HG03280 (cell line): Measurements from ENCODE around the gene CHRDL1.
"Not testable (repeated sequence)": the region's sequence is repeated elsewhere in the genome, so short reads cannot be mapped to it uniquely, and the experiment has no call there.

Source experiments
- ATAC-seq: cut with Tn5 transposase; IDR thresholded peaks from one replicate; pipeline ENCODE4 v1.9.1; 2021; ENCODE audit warnings: mild to moderate bottlenecking, moderate library complexity; ENCODE audit not compliant: unreplicated experiment

Gene CHRDL1

GRCh38 chrX:110667706-110668105 lies 127.9 kb downstream of the CHRDL1 start:
- no peak for ATAC-seq

GRCh38 chrX:110665223-110666002 lies 130.2 kb downstream of the CHRDL1 start:
- ATAC-seq = no peak

- no peak for ATAC-seq
Observed at GRCh38 chrX:110657073-110657472, 138.5 kb downstream of the CHRDL1 start.

- not testable (repeated sequence) for ATAC-seq
Observed at GRCh38 chrX:110654280-110654679, 141.3 kb downstream of the CHRDL1 start.

- no peak for ATAC-seq
Observed at GRCh38 chrX:110646386-110646785, 149.2 kb downstream of the CHRDL1 start.
